Measurements from ENCODE around the gene GNAT1.
A peak's percentile ranks its signal among the peaks of the same experiment; 100 is the strongest.

Gene GNAT1

DNA sequence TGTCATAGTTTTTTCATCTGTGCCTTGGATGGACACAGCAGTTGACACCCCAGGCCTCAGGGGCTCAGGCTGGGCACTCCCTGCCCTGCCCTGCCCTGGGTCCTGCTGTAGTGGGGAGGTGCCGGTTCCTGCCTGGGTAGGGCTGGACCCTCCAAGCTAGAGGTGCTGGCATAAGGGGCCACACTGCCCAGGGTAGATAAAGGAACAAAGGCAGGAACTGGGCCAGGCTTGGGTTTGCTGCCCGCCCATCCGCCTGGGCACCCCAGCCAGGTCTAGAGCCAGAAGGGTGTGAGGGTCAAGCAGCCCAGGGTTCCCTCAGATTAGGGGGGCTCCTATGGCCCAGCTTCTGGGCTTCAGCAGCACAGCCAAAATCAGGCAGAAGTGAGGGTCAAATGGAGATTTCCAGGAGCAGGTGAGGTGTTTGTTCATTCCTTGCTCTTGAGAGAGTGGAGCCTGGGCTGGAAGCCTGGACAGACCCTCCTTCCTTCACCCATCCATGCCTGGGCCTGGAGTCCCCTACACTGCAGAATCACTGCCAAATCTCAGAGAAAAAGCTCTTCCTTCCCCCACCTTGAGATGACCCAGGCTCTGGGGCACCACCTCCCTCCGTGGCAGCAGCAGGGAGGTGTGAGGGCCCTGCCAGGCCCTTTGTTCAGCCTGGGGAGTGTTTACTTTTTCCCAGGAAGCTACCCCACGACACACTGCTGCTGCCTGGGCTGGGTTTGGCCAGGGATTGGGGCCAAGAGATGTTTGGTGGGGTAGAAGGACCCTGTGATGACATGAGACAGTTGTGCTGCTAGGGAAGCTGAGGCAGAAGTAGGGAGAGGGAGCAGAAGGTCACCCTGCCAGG lies 29.2 kb upstream of the GNAT1 start:
- DNase-seq (ENCODE audit: low spot score), result no peak
- FAIRE-seq, result no peak

DNA sequence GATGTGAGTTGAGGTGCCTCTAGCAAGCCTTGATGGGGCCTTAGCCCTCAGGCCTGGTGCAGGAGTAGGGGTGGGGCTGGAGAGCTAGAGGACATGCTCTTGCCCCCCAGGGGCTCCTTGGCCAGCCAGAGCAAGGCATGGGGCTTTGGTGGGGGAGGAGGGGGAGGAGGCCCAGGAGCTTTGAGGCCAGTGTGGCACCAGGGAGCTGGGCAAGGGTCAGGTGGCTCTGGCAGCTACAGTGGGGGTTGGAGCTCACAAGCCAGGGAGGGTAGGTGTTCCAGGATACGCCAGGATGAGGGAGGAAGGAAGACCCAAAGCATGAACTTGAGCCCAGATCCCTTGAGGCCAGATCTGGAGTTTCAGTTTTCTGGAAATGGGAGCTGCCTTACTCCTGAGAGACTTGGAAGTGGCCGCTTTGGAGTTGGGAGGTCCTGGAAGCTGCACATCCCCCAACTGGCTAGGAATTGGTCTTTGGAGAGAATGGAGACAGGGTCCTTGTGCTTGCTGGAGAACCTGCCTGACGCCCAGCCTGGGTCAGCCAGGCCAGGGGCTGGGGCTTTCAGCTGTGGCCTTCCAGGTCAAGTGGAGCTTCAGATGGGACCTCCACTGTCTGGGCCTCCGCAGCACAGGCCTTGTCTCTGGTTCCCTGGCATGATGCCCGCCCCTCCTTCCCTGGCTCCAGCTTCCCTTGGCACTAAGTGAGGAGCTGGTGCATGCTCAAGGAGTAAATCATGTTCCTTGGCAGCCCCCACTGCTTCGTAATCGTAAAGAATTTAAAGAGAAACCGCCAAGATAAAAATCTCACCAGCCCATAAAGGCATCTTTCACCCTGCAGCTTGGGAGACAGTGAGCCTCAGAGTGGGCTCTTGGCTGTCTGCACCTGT lies 27.6 kb upstream of the GNAT1 start:
- DNase-seq (ENCODE audit: low spot score) (peak; percentile 86), FAIRE-seq (peak; percentile 86)

- FAIRE-seq, result no peak
These were observed 26.9 kb upstream of the GNAT1 start for GRCh38 chr3:50164481-50164880.

GRCh38 chr3:50164984-50165909 lies 26.2 kb upstream of the GNAT1 start:
- FAIRE-seq (peak; percentile 40), DNase-seq (ENCODE audit: low spot score) (peak; percentile 22)

More at GRCh38 chr3:50164481-50164880, 26.9 kb upstream of the GNAT1 start:
- no peak for DNase-seq (ENCODE audit: low spot score)

GRCh38 chr3:50165910-50166538 lies 25.4 kb upstream of the GNAT1 start:
- peak; percentile 18 for DNase-seq (ENCODE audit: low spot score)
- FAIRE-seq, result no peak

- peak; percentile 81 for DNase-seq (ENCODE audit: low spot score)
- peak; percentile 84 for FAIRE-seq
These were observed 24.8 kb upstream of the GNAT1 start for GRCh38 chr3:50166620-50167019.

- DNase-seq (ENCODE audit: low spot score), result peak; percentile 93
- FAIRE-seq, result peak; percentile 43
These were observed 24.2 kb upstream of the GNAT1 start for GRCh38 chr3:50167069-50167840.

DNA sequence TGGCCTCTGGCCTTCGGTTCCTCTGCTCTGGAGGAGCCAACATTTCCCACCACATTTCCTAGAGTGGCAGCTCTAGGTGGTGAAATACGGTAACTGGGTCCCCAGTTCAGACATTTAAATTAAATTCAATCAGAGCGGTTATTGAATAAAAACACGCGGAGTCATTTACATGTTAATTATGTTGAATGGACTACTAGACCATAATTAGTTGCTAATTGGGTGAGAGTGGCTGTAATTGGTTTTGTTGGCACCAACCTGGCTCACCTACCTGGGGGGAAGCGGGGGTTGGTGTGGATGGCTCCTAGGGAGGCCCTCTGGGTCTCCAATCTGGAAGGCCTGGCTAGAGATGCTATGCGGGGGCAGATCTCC lies 23.6 kb upstream of the GNAT1 start:
- FAIRE-seq, result no peak

GRCh38 chr3:50168388-50168787 lies 23.0 kb upstream of the GNAT1 start:
- FAIRE-seq (no peak), DNase-seq (ENCODE audit: low spot score) (no peak)

More for the DNA sequence above, 23.6 kb upstream of the GNAT1 start:
- no peak for DNase-seq (ENCODE audit: low spot score)

DNA sequence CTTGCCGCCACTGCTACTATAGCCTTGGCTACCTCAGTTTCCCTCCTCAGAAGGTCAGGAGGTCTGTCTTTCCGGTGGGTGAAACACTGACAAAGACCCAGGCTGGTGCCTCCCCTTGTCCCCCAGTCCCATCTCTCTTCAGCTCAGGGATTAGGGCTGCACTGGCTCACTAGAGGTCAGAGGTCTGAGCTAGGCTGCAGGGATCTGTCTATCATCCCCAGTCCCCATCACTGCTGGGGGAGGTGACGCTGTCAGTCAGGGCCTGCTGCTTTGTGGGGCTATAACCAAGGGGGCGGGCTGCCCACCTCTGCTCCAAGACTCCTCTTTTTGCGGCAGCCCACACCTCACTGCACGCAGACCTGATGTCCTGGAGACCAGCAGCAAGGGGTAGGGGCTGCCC lies 22.6 kb upstream of the GNAT1 start:
- no peak for FAIRE-seq

GRCh38 chr3:50169232-50169832 lies 22.1 kb upstream of the GNAT1 start:
- no peak for DNase-seq (ENCODE audit: low spot score)
- no peak for FAIRE-seq

More for the DNA sequence above, 22.6 kb upstream of the GNAT1 start:
- DNase-seq (ENCODE audit: low spot score), result no peak

GRCh38 chr3:50169858-50170257 lies 21.6 kb upstream of the GNAT1 start:
- DNase-seq (ENCODE audit: low spot score), result no peak
- no peak for FAIRE-seq

DNA sequence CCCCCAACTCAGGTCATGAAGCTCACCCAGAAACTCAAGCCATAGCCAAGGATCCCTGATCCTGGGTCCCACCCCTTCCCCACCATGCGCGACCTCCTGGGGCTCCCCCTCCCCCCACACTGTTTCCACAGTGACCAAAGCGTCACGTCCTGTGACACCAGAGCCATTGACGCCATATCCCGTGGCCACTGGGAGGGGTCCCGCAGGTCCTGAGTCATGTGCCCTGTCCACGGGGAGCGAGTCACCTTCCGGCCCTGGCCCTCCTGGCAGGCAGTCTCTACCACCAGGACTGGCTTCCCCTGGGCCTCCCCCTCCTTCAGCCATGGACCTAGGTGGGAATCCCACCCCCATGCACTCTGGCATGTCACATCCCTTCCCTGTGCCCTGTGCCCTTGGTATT lies 20.7 kb upstream of the GNAT1 start:
- FAIRE-seq (no peak), DNase-seq (ENCODE audit: low spot score) (peak; percentile 82)

GRCh38 chr3:50171540-50172301 lies 19.7 kb upstream of the GNAT1 start:
- DNase-seq (ENCODE audit: low spot score) (no peak), FAIRE-seq (no peak)

DNA sequence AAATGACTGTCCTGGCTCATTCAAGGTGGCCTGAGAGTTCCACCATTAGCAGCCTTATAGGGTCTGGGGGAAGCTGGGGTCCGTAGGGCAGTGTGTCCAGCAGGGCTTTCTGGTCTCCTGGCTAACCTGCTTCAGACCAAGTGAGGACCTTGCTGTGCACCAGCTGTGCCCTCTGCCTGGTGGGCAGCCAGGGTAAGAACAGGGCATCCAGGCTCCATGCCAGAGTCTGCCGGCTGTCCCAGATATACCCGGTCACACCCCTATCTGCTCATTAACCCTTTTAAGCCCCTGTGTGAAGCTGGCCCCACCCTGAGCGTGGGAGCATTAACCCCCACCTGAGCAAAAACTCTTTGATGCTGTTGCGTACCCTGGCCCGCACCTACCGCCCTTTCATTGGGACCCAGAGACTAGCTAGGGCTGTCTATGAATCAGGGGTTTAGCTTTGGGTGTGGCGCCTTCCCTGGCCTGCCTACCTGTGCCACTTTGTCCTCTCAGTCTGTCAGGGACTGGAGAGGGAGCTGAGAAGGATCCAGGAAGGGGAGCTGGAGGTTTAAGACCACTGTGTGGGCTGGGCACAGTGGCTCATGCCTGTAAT lies 18.7 kb upstream of the GNAT1 start:
- FAIRE-seq (no peak), DNase-seq (ENCODE audit: low spot score) (no peak)

GRCh38 chr3:50173685-50174516 lies 17.5 kb upstream of the GNAT1 start:
- no peak for FAIRE-seq
- no peak for DNase-seq (ENCODE audit: low spot score)

GRCh38 chr3:50174517-50174895 lies 16.9 kb upstream of the GNAT1 start:
- DNase-seq (ENCODE audit: low spot score) (no peak), FAIRE-seq (no peak)
